Measurements from ENCODE around the gene SLC7A11. TPM values are rescaled to one million over a fixed set of nuclear protein-coding genes. Genes with fewer than 3 reads are reported as not detected.

SLC7A11 gene
- total and polyA plus RNA-seq, 2 experiments from 2014 or later = 10.0 to 33.9 TPM

DNA sequence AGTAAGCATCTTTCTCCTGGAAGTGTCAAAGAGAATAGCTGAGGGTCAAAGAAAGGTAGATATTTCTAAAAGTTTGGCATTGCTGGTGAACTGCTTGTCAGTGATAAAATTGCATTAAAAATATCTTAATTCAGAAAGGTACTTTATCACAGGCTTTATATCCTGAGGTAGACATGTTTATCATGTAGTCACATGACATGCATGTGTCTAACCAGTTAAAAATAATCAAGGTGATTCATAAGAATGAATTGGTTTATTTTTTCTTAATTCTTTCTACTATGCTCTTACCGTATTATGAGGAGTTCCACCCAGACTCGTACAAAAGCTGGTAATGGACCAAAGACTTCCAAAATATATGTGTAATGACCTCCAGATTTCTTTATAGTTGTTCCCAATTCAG lies 6.1 kb downstream of the SLC7A11 start:
- Mint-ChIP-seq H3K27ac (peak overlapping the region; percentile 59), H3K27me3 (ENCODE audit: insufficient read depth, low read depth, poor library complexity) (peaks cover 2% of the 10 kb centered on the region), H3K4me1 (peaks cover 7% of the 10 kb centered on the region; the same call in 2 of the 3 replicates), H3K4me3 (peak overlapping the region; percentile 23; the same call in 1 of the 3 replicates), H3K9me3 (peaks cover 12% of the 10 kb centered on the region), H3K36me3 (ENCODE audit: low read depth) (peaks cover 85% of the 10 kb centered on the region)
- no peaks in the 10 kb centered on the region for H3F3A ChIP-seq (replicated peaks; ENCODE audit: low read depth)
- no peaks in the 10 kb centered on the region for H4K20me1 ChIP-seq (replicated peaks; ENCODE audit: insufficient read depth)
- peak overlapping the region; percentile 47; the same call in 1 of the 2 replicates for H3K27ac ChIP-seq (ENCODE audit: low read depth)
- H3K9me2 ChIP-seq (ENCODE audit: insufficient read depth) = no peaks in the 10 kb centered on the region
- peaks cover 13% of the 10 kb centered on the region; the same call in 1 of the 2 replicates for H3K36me3 ChIP-seq (ENCODE audit: insufficient read depth)
- ATAC-seq (no peak), DNase-seq (ENCODE audit: low spot score) (no peak)
- H3K4me3 ChIP-seq = no peak overlapping the region
- no peaks in the 10 kb centered on the region for H3K27me3 ChIP-seq (ENCODE audit: insufficient read depth)
- no peak overlapping the region for H2AFZ ChIP-seq
- H3K4me2 ChIP-seq = no peak overlapping the region
- no peak for TF ChIP-seq ZNF114 (CRISPR knock-in tag; IDR thresholded peaks at IDR 0.05)
- no peak for TF ChIP-seq POLR2AphosphoS5 (IDR thresholded peaks at IDR 0.05; ENCODE audit: low read depth)
- TF ChIP-seq ZNF462 (CRISPR knock-in tag; IDR thresholded peaks at IDR 0.05) = no peak
- TF ChIP-seq, protein P1, sequence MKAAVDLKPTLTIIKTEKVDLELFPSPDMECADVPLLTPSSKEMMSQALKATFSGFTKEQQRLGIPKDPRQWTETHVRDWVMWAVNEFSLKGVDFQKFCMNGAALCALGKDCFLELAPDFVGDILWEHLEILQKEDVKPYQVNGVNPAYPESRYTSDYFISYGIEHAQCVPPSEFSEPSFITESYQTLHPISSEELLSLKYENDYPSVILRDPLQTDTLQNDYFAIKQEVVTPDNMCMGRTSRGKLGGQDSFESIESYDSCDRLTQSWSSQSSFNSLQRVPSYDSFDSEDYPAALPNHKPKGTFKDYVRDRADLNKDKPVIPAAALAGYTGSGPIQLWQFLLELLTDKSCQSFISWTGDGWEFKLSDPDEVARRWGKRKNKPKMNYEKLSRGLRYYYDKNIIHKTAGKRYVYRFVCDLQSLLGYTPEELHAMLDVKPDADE (IDR thresholded peaks at IDR 0.05) = no peak
- TF ChIP-seq, protein P2, sequence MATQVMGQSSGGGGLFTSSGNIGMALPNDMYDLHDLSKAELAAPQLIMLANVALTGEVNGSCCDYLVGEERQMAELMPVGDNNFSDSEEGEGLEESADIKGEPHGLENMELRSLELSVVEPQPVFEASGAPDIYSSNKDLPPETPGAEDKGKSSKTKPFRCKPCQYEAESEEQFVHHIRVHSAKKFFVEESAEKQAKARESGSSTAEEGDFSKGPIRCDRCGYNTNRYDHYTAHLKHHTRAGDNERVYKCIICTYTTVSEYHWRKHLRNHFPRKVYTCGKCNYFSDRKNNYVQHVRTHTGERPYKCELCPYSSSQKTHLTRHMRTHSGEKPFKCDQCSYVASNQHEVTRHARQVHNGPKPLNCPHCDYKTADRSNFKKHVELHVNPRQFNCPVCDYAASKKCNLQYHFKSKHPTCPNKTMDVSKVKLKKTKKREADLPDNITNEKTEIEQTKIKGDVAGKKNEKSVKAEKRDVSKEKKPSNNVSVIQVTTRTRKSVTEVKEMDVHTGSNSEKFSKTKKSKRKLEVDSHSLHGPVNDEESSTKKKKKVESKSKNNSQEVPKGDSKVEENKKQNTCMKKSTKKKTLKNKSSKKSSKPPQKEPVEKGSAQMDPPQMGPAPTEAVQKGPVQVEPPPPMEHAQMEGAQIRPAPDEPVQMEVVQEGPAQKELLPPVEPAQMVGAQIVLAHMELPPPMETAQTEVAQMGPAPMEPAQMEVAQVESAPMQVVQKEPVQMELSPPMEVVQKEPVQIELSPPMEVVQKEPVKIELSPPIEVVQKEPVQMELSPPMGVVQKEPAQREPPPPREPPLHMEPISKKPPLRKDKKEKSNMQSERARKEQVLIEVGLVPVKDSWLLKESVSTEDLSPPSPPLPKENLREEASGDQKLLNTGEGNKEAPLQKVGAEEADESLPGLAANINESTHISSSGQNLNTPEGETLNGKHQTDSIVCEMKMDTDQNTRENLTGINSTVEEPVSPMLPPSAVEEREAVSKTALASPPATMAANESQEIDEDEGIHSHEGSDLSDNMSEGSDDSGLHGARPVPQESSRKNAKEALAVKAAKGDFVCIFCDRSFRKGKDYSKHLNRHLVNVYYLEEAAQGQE (IDR thresholded peaks at IDR 0.05; ENCODE audit: unreplicated experiment) = no peak
- no peak for TF ChIP-seq EZH2phosphoT487 (IDR thresholded peaks at IDR 0.05; ENCODE audit: unreplicated experiment)
- no peak for TF ChIP-seq EZH2 (IDR thresholded peaks at IDR 0.05; ENCODE audit: low read depth, unreplicated experiment)
- peaks cover 23% of the 10 kb centered on the region for H3K4me1 ChIP-seq (ENCODE audit: insufficient read depth)
- H3K79me2 ChIP-seq (replicated peaks; ENCODE audit: insufficient read depth) = peaks cover 86% of the 10 kb centered on the region

All from GM23338 (cell line).